ENCODE results near the gene SPOCK1.

Gene SPOCK1

GRCh38 chr5:137290373-137290772, 208.8 kb downstream of the SPOCK1 start:
- no peak for DNase-seq

GRCh38 chr5:137289856-137290255, 209.3 kb downstream of the SPOCK1 start:
- DNase-seq: no peak

- no peak for DNase-seq
These were observed 211.6 kb downstream of the SPOCK1 start for GRCh38 chr5:137287569-137287968.

GRCh38 chr5:137286025-137286610, 213.0 kb downstream of the SPOCK1 start:
- DNase-seq: no peak

GRCh38 chr5:137283801-137284200, 215.3 kb downstream of the SPOCK1 start:
- no peak for DNase-seq

GRCh38 chr5:137282216-137282615, 216.9 kb downstream of the SPOCK1 start:
- no peak for DNase-seq

- DNase-seq: no peak
These were observed 217.9 kb downstream of the SPOCK1 start for GRCh38 chr5:137281201-137281600.

- DNase-seq: no peak
These were observed 218.5 kb downstream of the SPOCK1 start for GRCh38 chr5:137280656-137281055.

GRCh38 chr5:137279521-137280231, 219.4 kb downstream of the SPOCK1 start:
- DNase-seq: no peak

GRCh38 chr5:137278476-137278875, 220.7 kb downstream of the SPOCK1 start:
- no peak for DNase-seq

GRCh38 chr5:137275083-137275482, 224.0 kb downstream of the SPOCK1 start:
- DNase-seq: no peak

- no peak for DNase-seq
These were observed 225.6 kb downstream of the SPOCK1 start for GRCh38 chr5:137273511-137273910.

GRCh38 chr5:137272831-137273230, 226.3 kb downstream of the SPOCK1 start:
- no peak for DNase-seq

GRCh38 chr5:137269946-137270345, 229.2 kb downstream of the SPOCK1 start:
- no peak for DNase-seq

GRCh38 chr5:137269274-137269673, 229.9 kb downstream of the SPOCK1 start:
- DNase-seq: no peak

- no peak for DNase-seq
These were observed 230.5 kb downstream of the SPOCK1 start for GRCh38 chr5:137268646-137269045.

- DNase-seq: no peak
These were observed 232.9 kb downstream of the SPOCK1 start for GRCh38 chr5:137266186-137266585.

GRCh38 chr5:137265457-137265856, 233.7 kb downstream of the SPOCK1 start:
- DNase-seq: no peak

- no peak for DNase-seq
These were observed 234.6 kb downstream of the SPOCK1 start for GRCh38 chr5:137264573-137264972.

GRCh38 chr5:137264041-137264440, 235.1 kb downstream of the SPOCK1 start:
- DNase-seq: no peak

GRCh38 chr5:137263371-137264005, 235.6 kb downstream of the SPOCK1 start:
- DNase-seq: no peak

GRCh38 chr5:137262818-137263217, 236.3 kb downstream of the SPOCK1 start:
- DNase-seq: no peak

- no peak for DNase-seq
These were observed 238.1 kb downstream of the SPOCK1 start for GRCh38 chr5:137260820-137261695.

All from stimulated activated CD4-positive, alpha-beta T cell treated with anti-CD3 and anti-CD28 coated beads, Interleukin-2, amount 100 ng/mL, for 48 hours (primary cell).